CD4-positive, alpha-beta T cell (primary cell): ENCODE data around the gene PDS5A. TPM values are rescaled to one million over a fixed set of nuclear protein-coding genes. Genes with fewer than 3 reads are reported as not detected.
"Not testable (repeated sequence)": the region's sequence is repeated elsewhere in the genome, so short reads cannot be mapped to it uniquely, and the experiment has no call there.

Experiments used
- ATAC-seq: fragments of 200-7000 bp; cut with Tn5 transposase; one replicate; pipeline ENCODE4 v1.10.0; 2022; ENCODE audit warnings: mild to moderate bottlenecking; ENCODE audit not compliant: poor library complexity
- CTCF ChIA-PET: fragments of 350-600 bp; sonication (Branson Sonifier 250); formaldehyde crosslinking; loops from one replicate; lab custom pipeline; 2021; ENCODE audit warnings: antibody characterized with exemption, inconsistent platforms; lab: Charles Lee
- POLR2A ChIA-PET: fragments of 350-600 bp; sonication (Branson Sonifier 250); formaldehyde crosslinking; loops from one replicate; lab custom pipeline; 2021; ENCODE audit warnings: antibody characterized with exemption, inconsistent platforms; lab: Charles Lee
- DNase-seq, 14 experiments: peaks; one replicate each; pipeline ENCODE4 v3.0.0-alpha.2; 2013 to 2020; ENCODE audit warnings: mixed read lengths in 2 of 14
- H3K27ac ChIP-seq, 2 donors: one replicate each; pipeline versions ENCODE4 v1.5.1 to v1.7.0; 2013; ENCODE audit warnings: low read length in 2 of 2, low read depth in 1 of 2, mild to moderate bottlenecking in 1 of 2
- H3K27me3 ChIP-seq, 2 experiments: 1 replicate in 1 of 2; 2 replicates in 1 of 2; pipeline versions ENCODE4 v1.6.1 to v1.7.0; 2013; ENCODE audit warnings: low read length in 2 of 2, control low read depth in 1 of 2, mild to moderate bottlenecking in 1 of 2, moderate library complexity in 1 of 2; ENCODE audit not compliant: insufficient read depth in 2 of 2, control insufficient read depth in 1 of 2
- H3K36me3 ChIP-seq: one replicate; pipeline ENCODE4 v1.6.1; 2013; ENCODE audit warnings: low read length, control low read depth; ENCODE audit not compliant: insufficient read depth
- H3K4me1 ChIP-seq: one replicate; pipeline ENCODE4 v1.6.1; 2013; ENCODE audit warnings: low read length, control low read depth; ENCODE audit not compliant: insufficient read depth
- H3K4me3 ChIP-seq: one replicate; pipeline ENCODE4 v1.5.1; 2013; ENCODE audit warnings: mild to moderate bottlenecking, low read length, moderate library complexity
- H3K9me3 ChIP-seq, 2 experiments: 1 replicate in 1 of 2; 2 replicates in 1 of 2; pipeline versions ENCODE4 v1.6.1 to v1.7.0; 2013; ENCODE audit warnings: low read length in 2 of 2, mild to moderate bottlenecking in 2 of 2, control low read depth in 1 of 2, moderate library complexity in 1 of 2; ENCODE audit not compliant: control insufficient read depth in 1 of 2, insufficient read depth in 1 of 2
- H3K27ac Mint-ChIP-seq: one replicate; pipeline ENCODE4 v1.8.0; 2020; ENCODE audit warnings: mixed read lengths
- H3K27me3 Mint-ChIP-seq: one replicate; pipeline ENCODE4 v1.8.0; 2021; ENCODE audit warnings: mixed read lengths
- H3K36me3 Mint-ChIP-seq: one replicate; pipeline ENCODE4 v1.8.0; 2021; ENCODE audit warnings: low read depth, mixed read lengths
- H3K4me1 Mint-ChIP-seq: one replicate; pipeline ENCODE4 v1.8.0; 2021; ENCODE audit warnings: low read depth, mixed read lengths
- H3K4me3 Mint-ChIP-seq: one replicate; pipeline ENCODE4 v1.8.0; 2020; ENCODE audit warnings: mild to moderate bottlenecking, mixed read lengths
- H3K9me3 Mint-ChIP-seq: one replicate; pipeline ENCODE4 v1.8.0; 2020; ENCODE audit warnings: mixed read lengths
- intact Hi-C, 2 experiments: fragments of 100-400 bp; cut with DNase I in 1 of 2; cut with micrococcal nuclease in 1 of 2; formaldehyde crosslinking; loops; one replicate each; pipeline versions ENCODE4 v1.15.1 to v1.9.0; 2023 to 2025; cut with DNase I, micrococcal nuclease
- total RNA-seq, 174 experiments: library from RNA in 2 of 174; stranded (reverse) in 2 of 174; gene quantifications; one replicate each; pipeline ENCODE4 v1.2.3 and lab custom pipeline; 2021 to 2026
- TF ChIP-seq, protein P1 (sequence below): fragments of 200-600 bp; IDR thresholded peaks from one replicate; pipeline ENCODE4 v1.8.0; 2022; ENCODE audit warnings: antibody characterized with exemption, mild to moderate bottlenecking

Gene PDS5A
- total RNA-seq, 2 experiments from 2014 or later = 80.0 to 80.6 TPM

DNA sequence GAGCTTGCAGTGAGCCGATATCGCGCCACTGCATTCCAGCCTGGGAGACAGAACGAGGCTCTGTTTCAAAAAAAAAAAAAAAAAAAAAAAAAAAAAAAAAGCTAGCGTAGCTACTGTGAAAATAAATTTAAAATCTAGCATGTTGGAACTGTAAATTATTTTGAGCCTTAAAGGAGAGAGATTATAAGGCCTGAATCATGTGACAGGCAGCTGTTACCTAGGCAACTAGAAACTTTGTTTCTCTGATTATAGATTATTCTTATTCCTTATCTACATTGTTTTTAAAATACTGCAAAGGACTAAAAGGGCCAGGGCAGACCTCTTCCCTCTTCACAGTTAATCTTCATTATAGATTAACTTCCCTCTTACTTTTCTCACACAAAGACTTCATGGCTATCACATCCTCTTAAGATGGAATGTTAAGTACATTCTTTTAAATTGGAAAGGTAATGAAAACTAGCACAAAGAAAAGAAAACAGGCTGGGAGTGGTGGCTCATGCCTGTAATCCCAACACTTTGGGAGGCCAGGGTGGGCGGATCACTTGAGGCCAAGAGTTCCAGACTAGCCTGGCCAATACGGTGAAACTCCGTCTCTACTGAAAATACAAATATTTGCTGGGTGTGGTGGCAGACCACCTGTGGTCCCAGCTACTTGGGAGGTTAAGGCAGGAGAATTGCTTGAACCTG is 21.1 kb upstream of the PDS5A start:
- Histone ChIP-seq H3K4me1 (no peaks in the 10 kb centered on the region), H3K27ac (no peak overlapping the region), H3K4me3 (no peak overlapping the region), H3K27me3 (no peaks in the 10 kb centered on the region), H3K36me3 (no peaks in the 10 kb centered on the region), H3K9me3 (no peaks in the 10 kb centered on the region)
- ChIA-PET CTCF (no interaction called here), POLR2A (no interaction called here)
- no peaks in the 10 kb centered on the region for H3K4me1 Mint-ChIP-seq
- H3K36me3 Mint-ChIP-seq = no peaks in the 10 kb centered on the region
- ATAC-seq (no peak), DNase-seq (no peak)
- no peaks in the 10 kb centered on the region for H3K27me3 Mint-ChIP-seq
- TF ChIP-seq, protein P1, sequence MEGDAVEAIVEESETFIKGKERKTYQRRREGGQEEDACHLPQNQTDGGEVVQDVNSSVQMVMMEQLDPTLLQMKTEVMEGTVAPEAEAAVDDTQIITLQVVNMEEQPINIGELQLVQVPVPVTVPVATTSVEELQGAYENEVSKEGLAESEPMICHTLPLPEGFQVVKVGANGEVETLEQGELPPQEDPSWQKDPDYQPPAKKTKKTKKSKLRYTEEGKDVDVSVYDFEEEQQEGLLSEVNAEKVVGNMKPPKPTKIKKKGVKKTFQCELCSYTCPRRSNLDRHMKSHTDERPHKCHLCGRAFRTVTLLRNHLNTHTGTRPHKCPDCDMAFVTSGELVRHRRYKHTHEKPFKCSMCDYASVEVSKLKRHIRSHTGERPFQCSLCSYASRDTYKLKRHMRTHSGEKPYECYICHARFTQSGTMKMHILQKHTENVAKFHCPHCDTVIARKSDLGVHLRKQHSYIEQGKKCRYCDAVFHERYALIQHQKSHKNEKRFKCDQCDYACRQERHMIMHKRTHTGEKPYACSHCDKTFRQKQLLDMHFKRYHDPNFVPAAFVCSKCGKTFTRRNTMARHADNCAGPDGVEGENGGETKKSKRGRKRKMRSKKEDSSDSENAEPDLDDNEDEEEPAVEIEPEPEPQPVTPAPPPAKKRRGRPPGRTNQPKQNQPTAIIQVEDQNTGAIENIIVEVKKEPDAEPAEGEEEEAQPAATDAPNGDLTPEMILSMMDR = no peak
- no peak overlapping the region for H3K27ac Mint-ChIP-seq
- no peak overlapping the region for H3K4me3 Mint-ChIP-seq
- intact Hi-C loops = no loop called here
- no peaks in the 10 kb centered on the region for H3K9me3 Mint-ChIP-seq

DNA sequence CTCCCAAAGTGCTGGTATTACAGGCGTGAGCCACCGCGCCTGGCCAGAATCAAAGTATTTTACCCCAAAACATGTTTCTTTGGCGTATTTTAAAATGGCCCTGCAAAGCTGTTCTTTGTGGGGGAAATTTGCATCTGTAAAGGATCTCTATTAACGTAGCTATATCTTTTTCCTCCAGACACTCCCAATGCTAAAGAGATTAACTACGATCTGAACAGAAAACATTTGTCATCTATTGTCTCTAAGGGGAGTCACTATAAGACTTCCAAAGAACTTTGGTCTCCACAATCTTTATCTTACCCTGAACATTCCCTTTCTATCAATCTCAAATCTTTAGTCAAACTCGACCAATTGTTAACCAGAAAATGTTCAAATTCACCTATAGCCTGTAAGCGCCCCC is 19.1 kb upstream of the PDS5A start:
- Mint-ChIP-seq H3K4me3 (no peak overlapping the region), H3K36me3 (no peaks in the 10 kb centered on the region), H3K4me1 (no peaks in the 10 kb centered on the region), H3K27ac (no peak overlapping the region), H3K9me3 (no peaks in the 10 kb centered on the region), H3K27me3 (no peaks in the 10 kb centered on the region)
- no peaks in the 10 kb centered on the region for H3K4me1 ChIP-seq
- ATAC-seq (no peak), DNase-seq (no peak)
- H3K9me3 ChIP-seq = no peaks in the 10 kb centered on the region
- CTCF ChIA-PET = no interaction called here
- TF ChIP-seq, protein P1 = no peak
- H3K27ac ChIP-seq = no peak overlapping the region
- intact Hi-C loops = no loop called here
- H3K36me3 ChIP-seq = no peaks in the 10 kb centered on the region
- POLR2A ChIA-PET = no interaction called here
- no peak overlapping the region for H3K4me3 ChIP-seq
- no peaks in the 10 kb centered on the region for H3K27me3 ChIP-seq

DNA sequence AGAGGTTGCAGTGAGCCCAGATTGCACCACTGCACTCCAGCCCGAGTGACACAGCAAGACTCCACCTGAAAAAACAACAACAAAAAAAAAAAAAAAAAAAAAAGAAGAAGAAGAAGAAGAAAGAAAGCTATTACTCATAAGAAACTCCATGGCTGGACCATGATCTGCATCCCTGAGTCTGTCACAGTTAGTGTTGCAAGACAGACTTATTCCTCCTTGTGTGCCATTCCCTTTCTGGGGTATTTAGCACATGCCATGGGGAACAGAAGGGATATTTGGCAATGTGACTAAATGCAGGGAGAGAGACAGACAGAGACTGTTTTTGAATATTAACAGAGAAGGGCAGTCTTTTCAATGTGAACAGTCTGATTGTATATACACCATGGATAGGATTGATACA is 16.7 kb upstream of the PDS5A start:
- Mint-ChIP-seq H3K27me3 (no peaks in the 10 kb centered on the region), H3K36me3 (no peaks in the 10 kb centered on the region), H3K4me3 (no peak overlapping the region), H3K27ac (no peak overlapping the region), H3K4me1 (no peaks in the 10 kb centered on the region), H3K9me3 (no peaks in the 10 kb centered on the region)
- Histone ChIP-seq H3K27ac (no peak overlapping the region), H3K4me1 (no peaks in the 10 kb centered on the region), H3K4me3 (no peak overlapping the region), H3K9me3 (no peaks in the 10 kb centered on the region), H3K27me3 (no peaks in the 10 kb centered on the region), H3K36me3 (no peaks in the 10 kb centered on the region)
- TF ChIP-seq, protein P1 = no peak
- DNase-seq = no peak
- no peak for ATAC-seq
- POLR2A ChIA-PET = no interaction called here
- intact Hi-C loops = no loop called here
- CTCF ChIA-PET = no interaction called here

DNA sequence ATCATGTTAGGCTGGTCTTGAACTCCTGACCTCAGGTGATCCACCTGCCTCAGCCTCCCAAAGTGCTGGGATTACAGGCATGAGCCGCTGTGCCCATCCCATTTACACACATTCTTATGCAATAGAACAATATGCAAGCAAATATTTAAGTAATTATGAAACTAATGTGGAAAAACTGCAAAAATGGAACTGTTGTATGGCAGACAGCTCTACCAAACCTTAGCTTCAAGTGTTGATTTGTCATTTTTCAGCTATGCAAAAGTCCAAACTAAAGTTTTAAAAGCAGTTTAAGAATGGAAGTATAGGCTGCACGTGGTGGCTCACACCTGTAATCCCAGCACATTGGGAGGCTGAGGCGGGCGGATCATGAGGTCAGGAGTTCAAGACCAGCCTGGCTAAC is 11.7 kb upstream of the PDS5A start:
- H3K27ac Mint-ChIP-seq, H3K36me3 Mint-ChIP-seq, H3K4me1 ChIP-seq, intact Hi-C loops, H3K27me3 Mint-ChIP-seq, H3K4me3 ChIP-seq, H3K9me3 ChIP-seq, H3K36me3 ChIP-seq, H3K27me3 ChIP-seq, H3K27ac ChIP-seq, H3K4me3 Mint-ChIP-seq, H3K4me1 Mint-ChIP-seq, POLR2A ChIA-PET, ATAC-seq, DNase-seq, H3K9me3 Mint-ChIP-seq: not testable (repeated sequence)
- CTCF ChIA-PET = interaction anchor here (0.7 kb wide), 1 partner anchor 10 kb away, joined by 3 read pairs; no protein-coding TSS in a partner anchor
